H9 (cell line): Measurements from ENCODE around the gene UBXN11. TPM values are rescaled to one million over a fixed set of nuclear protein-coding genes. Genes with fewer than 3 reads are reported as not detected.

Experiments used
- DNase-seq: peaks from one replicate; pipeline ENCODE4 v3.0.0-alpha.2; 2017
- H2AFZ ChIP-seq: one replicate; pipeline ENCODE4 v1.6.1; 2013; ENCODE audit warnings: mild to moderate bottlenecking, low read length, control low read depth, moderate library complexity
- H2AK5ac ChIP-seq: 2 replicates; pipeline ENCODE4 v1.6.1; 2013; ENCODE audit warnings: low read length, control low read depth, mixed read lengths; ENCODE audit not compliant: insufficient read length
- H2BK120ac ChIP-seq: one replicate; pipeline ENCODE4 v1.6.1; 2013; ENCODE audit warnings: low read depth, mild to moderate bottlenecking, low read length, control low read depth, inconsistent platforms; ENCODE audit not compliant: poor library complexity, severe bottlenecking
- H2BK12ac ChIP-seq: 2 replicates; pipeline ENCODE4 v1.6.1; 2013; ENCODE audit warnings: low read length, control low read depth, mixed read lengths, low read depth; ENCODE audit not compliant: insufficient read length
- H2BK15ac ChIP-seq: 2 replicates; pipeline ENCODE4 v1.6.1; 2013; ENCODE audit warnings: low read depth, low read length, control low read depth
- H2BK20ac ChIP-seq: one replicate; pipeline ENCODE4 v1.6.1; 2013; ENCODE audit warnings: low read depth, mild to moderate bottlenecking, low read length, control low read depth, inconsistent platforms; ENCODE audit not compliant: poor library complexity, severe bottlenecking
- H2BK5ac ChIP-seq: 2 replicates; pipeline ENCODE4 v1.6.1; 2013; ENCODE audit warnings: low read length, control low read depth, mixed read lengths; ENCODE audit not compliant: insufficient read length
- H3K14ac ChIP-seq: 2 replicates; pipeline ENCODE4 v1.6.1; 2013; ENCODE audit warnings: low read length, control low read depth; ENCODE audit not compliant: insufficient read depth
- H3K18ac ChIP-seq: 2 replicates; pipeline ENCODE4 v1.6.1; 2013; ENCODE audit warnings: low read depth, mild to moderate bottlenecking, mixed read lengths, low read length, control low read depth; ENCODE audit not compliant: insufficient read length
- H3K23ac ChIP-seq: 2 replicates; pipeline ENCODE4 v1.6.1; 2013; ENCODE audit warnings: low read length, control low read depth, mixed read lengths, low read depth; ENCODE audit not compliant: insufficient read length
- H3K23me2 ChIP-seq: 2 replicates; pipeline ENCODE4 v1.6.1; 2013; ENCODE audit warnings: low read depth, mild to moderate bottlenecking, mixed read lengths, low read length, control low read depth; ENCODE audit not compliant: insufficient read length, poor library complexity, severe bottlenecking
- H3K27ac ChIP-seq: 2 replicates; pipeline ENCODE4 v1.5.1; 2013; ENCODE audit warnings: low read length, control low read depth, mixed read lengths, low read depth; ENCODE audit not compliant: insufficient read length
- H3K27me3 ChIP-seq: 2 replicates; pipeline ENCODE4 v1.6.1; 2013; ENCODE audit warnings: low read length, control low read depth, inconsistent platforms; ENCODE audit not compliant: insufficient read depth
- H3K4ac ChIP-seq: 2 replicates; pipeline ENCODE4 v1.6.1; 2013; ENCODE audit warnings: low read depth, mild to moderate bottlenecking, control low read depth, inconsistent platforms, low read length, moderate library complexity
- H3K4me1 ChIP-seq: 2 replicates; pipeline ENCODE4 v1.6.1; 2013; ENCODE audit warnings: low read length, control low read depth, inconsistent platforms; ENCODE audit not compliant: insufficient read depth
- H3K4me2 ChIP-seq: 2 replicates; pipeline ENCODE4 v1.6.1; 2013; ENCODE audit warnings: low read length, control low read depth, mixed read lengths; ENCODE audit not compliant: insufficient read length, insufficient read depth
- H3K56ac ChIP-seq: 2 replicates; pipeline ENCODE4 v1.6.1; 2013; ENCODE audit warnings: low read depth, mild to moderate bottlenecking, mixed read lengths, low read length, control low read depth; ENCODE audit not compliant: insufficient read length
- H3K79me1 ChIP-seq: 2 replicates; pipeline ENCODE4 v1.6.1; 2013; ENCODE audit warnings: low read depth, mild to moderate bottlenecking, moderate library complexity, low read length, control low read depth, inconsistent platforms; ENCODE audit not compliant: insufficient read depth, poor library complexity, severe bottlenecking
- H3K79me2 ChIP-seq: 2 replicates; pipeline ENCODE4 v1.6.1; 2013; ENCODE audit warnings: low read length, control low read depth, inconsistent platforms; ENCODE audit not compliant: insufficient read depth
- H3K9ac ChIP-seq: 2 replicates; pipeline ENCODE4 v1.6.1; 2013; ENCODE audit warnings: low read length, control low read depth, mixed read lengths; ENCODE audit not compliant: insufficient read length; ENCODE audit errors: extremely low read depth
- H3K9me3 ChIP-seq: one replicate; pipeline ENCODE4 v1.6.1; 2013; ENCODE audit warnings: low read depth, low read length, inconsistent platforms; ENCODE audit not compliant: control insufficient read depth
- H3T11ph ChIP-seq: one replicate; pipeline ENCODE4 v1.6.1; 2013; ENCODE audit warnings: mild to moderate bottlenecking, low read length, control low read depth, inconsistent platforms
- H4K20me1 ChIP-seq: one replicate; pipeline ENCODE4 v1.6.1; 2013; ENCODE audit not compliant: control insufficient read depth, insufficient read length, insufficient read depth
- H4K5ac ChIP-seq: 2 replicates; pipeline ENCODE4 v1.6.1; 2013; ENCODE audit warnings: low read depth, mild to moderate bottlenecking, mixed read lengths, low read length, control low read depth; ENCODE audit not compliant: insufficient read length
- H4K8ac ChIP-seq: replicated peaks from 2 replicates; pipeline ENCODE4 v1.6.1; 2013; ENCODE audit warnings: low read length, control low read depth, mixed read lengths, low read depth; ENCODE audit not compliant: insufficient read length
- H4K91ac ChIP-seq: 2 replicates; pipeline ENCODE4 v1.6.1; 2013; ENCODE audit warnings: low read depth, mild to moderate bottlenecking, moderate library complexity, mixed read lengths, low read length, control low read depth; ENCODE audit not compliant: insufficient read length
- H3K27ac Mint-ChIP-seq, 3 experiments: 2 replicates in 2 of 3; 3 replicates in 1 of 3; pipeline ENCODE4 v1.8.0; 2020 to 2021; ENCODE audit warnings: mixed read lengths in 3 of 3, mild to moderate bottlenecking in 1 of 3, moderate library complexity in 1 of 3
- H3K27me3 Mint-ChIP-seq: 2 replicates; pipeline ENCODE4 v1.8.0; 2021; ENCODE audit warnings: low read depth, mild to moderate bottlenecking, moderate library complexity, mixed read lengths
- H3K36me3 Mint-ChIP-seq, 3 experiments: 2 replicates in 2 of 3; 3 replicates in 1 of 3; pipeline ENCODE4 v1.8.0; 2020 to 2021; ENCODE audit warnings: low read depth in 3 of 3, mixed read lengths in 3 of 3; ENCODE audit not compliant: insufficient read depth in 1 of 3
- H3K4me1 Mint-ChIP-seq, 2 experiments: 2 replicates each; pipeline ENCODE4 v1.8.0; 2020; ENCODE audit warnings: mixed read lengths in 2 of 2
- H3K4me3 Mint-ChIP-seq, 2 experiments: 2 replicates in 1 of 2; 3 replicates in 1 of 2; pipeline ENCODE4 v1.8.0; 2020 to 2021; ENCODE audit warnings: mild to moderate bottlenecking in 2 of 2, mixed read lengths in 2 of 2, moderate library complexity in 1 of 2
- H3K9me3 Mint-ChIP-seq, 2 experiments: 2 replicates in 1 of 2; 3 replicates in 1 of 2; pipeline ENCODE4 v1.8.0; 2020; ENCODE audit warnings: mild to moderate bottlenecking in 2 of 2, mixed read lengths in 2 of 2, moderate library complexity in 1 of 2
- WGBS: extraction: QIAGEN DNeasy Blood & Tissue Kit; methylation state at CpG from one replicate; pipeline ENCODE4 v1.1.7; 2013; ENCODE audit warnings: missing lambda C conversion rate, low lambda C conversion rate, mixed read lengths; ENCODE audit not compliant: insufficient read length; ENCODE audit errors: extremely low coverage; 5-methylcytosine and 5-hydroxymethylcytosine counted together
- total RNA-seq: library from RNA; stranded (reverse); gene quantifications from 2 replicates; pipeline ENCODE4 v1.2.1, GENCODE V29; 2021
- TF ChIP-seq, protein P1 (sequence below): fragments of 200-600 bp; sonication (generic); conservative IDR thresholded peaks from 3 replicates; pipeline ENCODE4 v1.8.0; 2021; ENCODE audit warnings: antibody characterized with exemption, mild to moderate bottlenecking

Gene UBXN11
- total RNA-seq, 1 experiment from 2014 or later = 13.7 TPM

DNA sequence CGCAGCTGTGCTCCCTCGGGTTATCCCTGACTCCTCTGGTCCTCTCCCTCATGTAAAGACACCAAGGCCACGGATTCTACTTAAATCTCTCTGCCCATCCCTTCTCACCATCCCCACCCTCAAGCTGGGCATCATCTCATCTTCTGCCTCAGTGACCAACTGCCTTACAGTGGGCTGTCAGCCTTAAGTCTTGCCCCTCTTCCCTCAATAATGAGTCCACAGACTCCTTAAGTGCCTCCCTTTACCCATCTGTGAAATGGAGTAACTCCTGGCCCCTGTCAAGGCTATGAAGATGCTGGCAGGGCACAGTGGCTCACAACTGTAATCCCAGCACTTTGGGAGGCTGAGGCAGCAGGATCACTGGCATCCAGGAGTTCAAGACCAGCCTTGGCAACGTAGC is 14.5 kb downstream of the UBXN11 start:
- no peak for DNase-seq
- Mint-ChIP-seq H3K27me3 (no peaks in the 10 kb centered on the region), H3K9me3 (no peaks in the 10 kb centered on the region), H3K4me1 (peaks cover 21 to 31% of the 10 kb centered on the region in 2 experiments), H3K4me3 (no peak overlapping the region), H3K27ac (peak overlapping the region; percentile 1 to 74 (median 70); a peak in 4 of 7 replicates), H3K36me3 (peaks cover 0 to 2% (median 0%) of the 10 kb centered on the region in 3 experiments; a peak in 1 of 7 replicates)
- TF ChIP-seq, protein P1, sequence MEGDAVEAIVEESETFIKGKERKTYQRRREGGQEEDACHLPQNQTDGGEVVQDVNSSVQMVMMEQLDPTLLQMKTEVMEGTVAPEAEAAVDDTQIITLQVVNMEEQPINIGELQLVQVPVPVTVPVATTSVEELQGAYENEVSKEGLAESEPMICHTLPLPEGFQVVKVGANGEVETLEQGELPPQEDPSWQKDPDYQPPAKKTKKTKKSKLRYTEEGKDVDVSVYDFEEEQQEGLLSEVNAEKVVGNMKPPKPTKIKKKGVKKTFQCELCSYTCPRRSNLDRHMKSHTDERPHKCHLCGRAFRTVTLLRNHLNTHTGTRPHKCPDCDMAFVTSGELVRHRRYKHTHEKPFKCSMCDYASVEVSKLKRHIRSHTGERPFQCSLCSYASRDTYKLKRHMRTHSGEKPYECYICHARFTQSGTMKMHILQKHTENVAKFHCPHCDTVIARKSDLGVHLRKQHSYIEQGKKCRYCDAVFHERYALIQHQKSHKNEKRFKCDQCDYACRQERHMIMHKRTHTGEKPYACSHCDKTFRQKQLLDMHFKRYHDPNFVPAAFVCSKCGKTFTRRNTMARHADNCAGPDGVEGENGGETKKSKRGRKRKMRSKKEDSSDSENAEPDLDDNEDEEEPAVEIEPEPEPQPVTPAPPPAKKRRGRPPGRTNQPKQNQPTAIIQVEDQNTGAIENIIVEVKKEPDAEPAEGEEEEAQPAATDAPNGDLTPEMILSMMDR = no peak
- H4K5ac ChIP-seq = no peak overlapping the region
- no peaks in the 10 kb centered on the region for H3K23me2 ChIP-seq
- H3K14ac ChIP-seq = no peak overlapping the region; the same call in 1 of the 2 replicates
- no peak overlapping the region for H3K56ac ChIP-seq
- no peak overlapping the region for H4K8ac ChIP-seq
- no peaks in the 10 kb centered on the region for H3K79me1 ChIP-seq
- H2BK120ac ChIP-seq = no peak overlapping the region
- H3K27ac ChIP-seq = no peak overlapping the region
- H2BK12ac ChIP-seq = no peak overlapping the region
- no peaks in the 10 kb centered on the region for H3K27me3 ChIP-seq
- no peak overlapping the region for H3K4ac ChIP-seq
- WGBS = no CpG with 5 or more reads among the region's 4 CpGs
- H3K23ac ChIP-seq = no peak overlapping the region
- H2BK5ac ChIP-seq = no peak overlapping the region
- no peak overlapping the region for H4K91ac ChIP-seq
- H3K9me3 ChIP-seq = no peaks in the 10 kb centered on the region
- H2BK15ac ChIP-seq = no peak overlapping the region
- H3T11ph ChIP-seq = no peak overlapping the region
- H2BK20ac ChIP-seq = no peak overlapping the region
- no peaks in the 10 kb centered on the region for H4K20me1 ChIP-seq
- no peak overlapping the region for H2AFZ ChIP-seq
- H3K18ac ChIP-seq = no peak overlapping the region
- no peaks in the 10 kb centered on the region for H3K79me2 ChIP-seq
- no peak overlapping the region for H3K4me2 ChIP-seq
- H3K9ac ChIP-seq = no peak overlapping the region
- peaks cover 3% of the 10 kb centered on the region; the same call in 1 of the 2 replicates for H3K4me1 ChIP-seq
- no peak overlapping the region for H2AK5ac ChIP-seq
